H1 (cell line): ENCODE measurements around the gene DIPK1A. TPM values are rescaled to one million over a fixed set of nuclear protein-coding genes. Genes with fewer than 3 reads are reported as not detected.

ENCODE experiments used
- CTCF ChIA-PET: fragments of 300-600 bp; sonication (Branson Sonifier 250); formaldehyde crosslinking; loops from one replicate; lab custom pipeline; 2021; ENCODE audit not compliant: partially characterized antibody; lab: Charles Lee
- POLR2A ChIA-PET: fragments of 300-600 bp; sonication (Branson Sonifier 250); formaldehyde crosslinking; loops from one replicate; lab custom pipeline; 2021; ENCODE audit warnings: inconsistent platforms; ENCODE audit not compliant: partially characterized antibody; lab: Charles Lee
- DNase-seq, 2 experiments: peaks; one replicate each; pipeline versions ENCODE4 v3.0.0 to v3.0.0-alpha.2; 2010 to 2022; ENCODE audit warnings: low spot score in 2 of 2, low read depth in 1 of 2, mixed read lengths in 1 of 2
- FAIRE-seq: peaks from 2 replicates; lab custom pipeline; 2011; peaks lifted over from hg19 to GRCh38; lab: Jason Lieb, UNC
- H2AFZ ChIP-seq: 2 replicates; pipeline ENCODE4 v1.8.1; 2012; ENCODE audit warnings: low read length, inconsistent platforms
- H2AK5ac ChIP-seq: 2 replicates; pipeline ENCODE4 v1.6.1; 2013; ENCODE audit warnings: low read depth, low read length
- H2BK120ac ChIP-seq: replicated peaks from 2 replicates; pipeline ENCODE3; 2013; ENCODE audit warnings: low read depth, low read length, inconsistent platforms
- H2BK12ac ChIP-seq: 2 replicates; pipeline ENCODE4 v1.6.1; 2013; ENCODE audit warnings: low read depth, low read length
- H2BK15ac ChIP-seq: 2 replicates; pipeline ENCODE4 v1.6.1; 2013; ENCODE audit warnings: low read length
- H2BK20ac ChIP-seq: 2 replicates; pipeline ENCODE4 v1.6.1; 2013; ENCODE audit warnings: low read length
- H2BK5ac ChIP-seq: 2 replicates; pipeline ENCODE4 v1.6.1; 2013; ENCODE audit warnings: low read depth, low read length
- H3K14ac ChIP-seq: 2 replicates; pipeline ENCODE4 v1.6.1; 2013; ENCODE audit warnings: inconsistent platforms; ENCODE audit not compliant: insufficient read length
- H3K18ac ChIP-seq: 2 replicates; pipeline ENCODE4 v1.6.1; 2013; ENCODE audit warnings: low read length; ENCODE audit errors: extremely low read depth
- H3K23ac ChIP-seq: 2 replicates; pipeline ENCODE4 v1.6.1; 2013; ENCODE audit warnings: inconsistent platforms; ENCODE audit not compliant: insufficient read length
- H3K23me2 ChIP-seq: 2 replicates; pipeline ENCODE4 v1.6.1; 2013; ENCODE audit warnings: low read depth, low read length
- H3K27ac ChIP-seq: 2 replicates; pipeline ENCODE4 v1.6.1; 2011; ENCODE audit warnings: low read depth, low read length, inconsistent platforms
- H3K27me3 ChIP-seq, 4 experiments: replicated peaks in 1 of 4; 1 replicate in 1 of 4; 2 replicates in 3 of 4; pipeline versions ENCODE4 v1.6.1 to v1.8.1; 2011 to 2013; ENCODE audit warnings: low read length in 3 of 4, mild to moderate bottlenecking in 3 of 4, inconsistent platforms in 2 of 4, mixed read lengths in 2 of 4, moderate library complexity in 1 of 4; ENCODE audit not compliant: control insufficient read depth in 3 of 4, insufficient read depth in 3 of 4; ENCODE audit errors: extremely low read depth in 1 of 4
- H3K36me3 ChIP-seq, 4 experiments: 2 replicates each; pipeline versions ENCODE4 v1.6.1 to v1.8.1; 2011 to 2013; ENCODE audit warnings: mild to moderate bottlenecking in 4 of 4, low read length in 3 of 4, moderate library complexity in 2 of 4, control low read depth in 1 of 4, inconsistent platforms in 1 of 4; ENCODE audit not compliant: insufficient read depth in 4 of 4, control insufficient read depth in 2 of 4
- H3K4ac ChIP-seq: replicated peaks from 2 replicates; pipeline ENCODE3; 2013; ENCODE audit warnings: low read length, low read depth, mixed read lengths, inconsistent platforms; ENCODE audit not compliant: insufficient read length
- H3K4me1 ChIP-seq, 4 experiments: replicated peaks in 1 of 4; 1 replicate in 1 of 4; 2 replicates in 3 of 4; pipeline versions ENCODE4 v1.6.1 to v1.8.1; 2011 to 2013; ENCODE audit warnings: low read length in 3 of 4, inconsistent platforms in 2 of 4, mixed read lengths in 1 of 4; ENCODE audit not compliant: insufficient read depth in 4 of 4, control insufficient read depth in 3 of 4
- H3K4me2 ChIP-seq, 2 experiments: 2 replicates each; pipeline versions ENCODE4 v1.6.1 to v1.8.1; 2011 to 2013; ENCODE audit warnings: low read depth in 2 of 2, low read length in 2 of 2, control low read depth in 1 of 2, inconsistent platforms in 1 of 2, mild to moderate bottlenecking in 1 of 2; ENCODE audit not compliant: insufficient read depth in 1 of 2
- H3K4me3 ChIP-seq, 4 experiments: fragments of 200-600, 300-600 bp in 1 of 4; sonication (generic), shearing (Covaris generic), sonication (Bioruptor Twin) in 1 of 4; 2 replicates each; pipeline versions ENCODE4 v1.5.1 to v1.8.1; 2011 to 2016; ENCODE audit warnings: low read length in 4 of 4, low read depth in 3 of 4, control low read depth in 2 of 4, inconsistent platforms in 2 of 4, mild to moderate bottlenecking in 2 of 4, mixed read lengths in 1 of 4, moderate library complexity in 1 of 4; ENCODE audit not compliant: insufficient read depth in 2 of 4; ENCODE audit errors: extremely low read depth in 1 of 4
- H3K56ac ChIP-seq: replicated peaks from 2 replicates; pipeline ENCODE3; 2013; ENCODE audit warnings: low read depth, mild to moderate bottlenecking, mixed read lengths, low read length, inconsistent platforms; ENCODE audit not compliant: insufficient read length
- H3K79me1 ChIP-seq: 2 replicates; pipeline ENCODE4 v1.6.1; 2013; ENCODE audit warnings: low read depth, low read length, control low read depth
- H3K79me2 ChIP-seq, 2 experiments: 2 replicates each; pipeline versions ENCODE4 v1.6.1 to v1.8.1; 2012 to 2013; ENCODE audit warnings: low read length in 2 of 2, mild to moderate bottlenecking in 2 of 2, inconsistent platforms in 1 of 2; ENCODE audit not compliant: insufficient read depth in 2 of 2, control insufficient read depth in 1 of 2
- H3K9ac ChIP-seq, 4 experiments: replicated peaks in 1 of 4; 1 replicate in 1 of 4; 2 replicates in 3 of 4; pipeline versions ENCODE4 v1.6.1 to v1.8.1; 2011 to 2013; ENCODE audit warnings: low read depth in 3 of 4, low read length in 3 of 4, control low read depth in 2 of 4, mild to moderate bottlenecking in 2 of 4, moderate library complexity in 2 of 4, inconsistent platforms in 1 of 4; ENCODE audit errors: extremely low read depth in 1 of 4
- H3K9me3 ChIP-seq, 2 experiments: 2 replicates each; pipeline versions ENCODE4 v1.6.1 to v1.8.1; 2012 to 2013; ENCODE audit warnings: mild to moderate bottlenecking in 2 of 2, moderate library complexity in 2 of 2, control low read depth in 1 of 2, inconsistent platforms in 1 of 2, low read depth in 1 of 2, low read length in 1 of 2, mixed read lengths in 1 of 2; ENCODE audit not compliant: insufficient read depth in 2 of 2
- H4K20me1 ChIP-seq, 2 experiments: replicated peaks in 1 of 2; 2 replicates each; pipeline versions ENCODE3 to v1.8.1; 2011 to 2013; ENCODE audit warnings: inconsistent platforms in 2 of 2, low read length in 2 of 2, mild to moderate bottlenecking in 1 of 2; ENCODE audit not compliant: insufficient read depth in 2 of 2, control insufficient read depth in 1 of 2
- H4K5ac ChIP-seq: 2 replicates; pipeline ENCODE4 v1.6.1; 2013; ENCODE audit warnings: low read length, low read depth, mixed read lengths, inconsistent platforms; ENCODE audit not compliant: insufficient read length
- H4K8ac ChIP-seq: 2 replicates; pipeline ENCODE4 v1.8.0; 2013; ENCODE audit warnings: mild to moderate bottlenecking, moderate library complexity, low read length, inconsistent platforms; ENCODE audit not compliant: insufficient read depth; ENCODE audit errors: extremely low read depth
- H4K91ac ChIP-seq: replicated peaks from 2 replicates; pipeline ENCODE3; 2013; ENCODE audit warnings: low read length, mixed read lengths, inconsistent platforms; ENCODE audit not compliant: insufficient read length
- BCL11A ChIP-seq, 2 experiments: IDR thresholded peaks; one replicate each; pipeline ENCODE4 v1.6.1; 2011; ENCODE audit warnings: low read depth in 2 of 2, low read length in 2 of 2, mild to moderate bottlenecking in 2 of 2
- CREB1 ChIP-seq: IDR thresholded peaks from 2 replicates; pipeline ENCODE4 v1.6.1; 2012; ENCODE audit warnings: inconsistent platforms
- RNF2 ChIP-seq: fragments of 200-900, 300-1000 bp; sonication (generic); IDR thresholded peaks from 2 replicates; pipeline ENCODE4 v1.7.1; 2016; ENCODE audit warnings: borderline replicate concordance, low read depth, mild to moderate bottlenecking, antibody characterized with exemption, low read length; ENCODE audit not compliant: poor library complexity, severe bottlenecking; ENCODE audit errors: missing control alignments
- RXRA ChIP-seq: IDR thresholded peaks from 2 replicates; pipeline ENCODE4 v1.6.1; 2011; ENCODE audit warnings: low read depth, mild to moderate bottlenecking, low read length, moderate library complexity; ENCODE audit not compliant: insufficient read depth
- SUZ12 ChIP-seq: fragments of 200-600 bp; sonication (generic); IDR thresholded peaks from 2 replicates; pipeline ENCODE4 v1.6.1; 2012; ENCODE audit warnings: mild to moderate bottlenecking, inconsistent platforms, low read length, moderate library complexity, mixed read lengths
- WGBS, 2 experiments: shearing (Covaris generic) in 1 of 2; methylation state at CpG; one replicate each; pipeline versions ENCODE4 v1.1.6 to v1.1.7; 2013 to 2015; ENCODE audit warnings: low lambda C conversion rate in 2 of 2, mixed read lengths in 2 of 2, inconsistent platforms in 1 of 2, low coverage in 1 of 2, missing lambda C conversion rate in 1 of 2; ENCODE audit not compliant: insufficient replicate concordance in 2 of 2, insufficient coverage in 1 of 2, insufficient read length in 1 of 2; ENCODE audit errors: extremely low coverage in 1 of 2, missing lambda C conversion rate in 1 of 2; 5-methylcytosine and 5-hydroxymethylcytosine counted together
- polyA plus RNA-seq, 7 experiments: library from polyadenylated mRNA; depleted of rRNA in 3 of 7; stranded (reverse) in 5 of 7; unstranded in 2 of 7; fragments of >200 nt in 5 of 7; fragments of 200-250 nt in 2 of 7; gene quantifications; 1 replicate in 5 of 7; 2 replicates in 1 of 7; 4 replicates in 1 of 7; pipeline versions ENCODE4 v1.2.1 to v1.2.3, GENCODE V29; 2011 to 2013; ENCODE audit warnings: missing spikeins in 2 of 7, mixed read lengths in 2 of 7
- total RNA-seq: library from RNA; stranded (reverse); fragmentation: NEBNext Ultra II Directional; extraction: Animal tissue kit (Norgen Biotek cat#: 25700); gene quantifications from 2 replicates; pipeline ENCODE4 v1.2.1, GENCODE V29; 2021
- TF ChIP-seq, protein P1 (sequence below): IDR thresholded peaks from 2 replicates; pipeline ENCODE4 v1.6.1; 2012; ENCODE audit warnings: inconsistent platforms

The DIPK1A gene
- total and polyA plus RNA-seq, 2 of the 8 experiments (the other 6 are each of a cell fraction or from before 2014, with no cell fraction given), result 2.5 to 5.0 TPM

DNA sequence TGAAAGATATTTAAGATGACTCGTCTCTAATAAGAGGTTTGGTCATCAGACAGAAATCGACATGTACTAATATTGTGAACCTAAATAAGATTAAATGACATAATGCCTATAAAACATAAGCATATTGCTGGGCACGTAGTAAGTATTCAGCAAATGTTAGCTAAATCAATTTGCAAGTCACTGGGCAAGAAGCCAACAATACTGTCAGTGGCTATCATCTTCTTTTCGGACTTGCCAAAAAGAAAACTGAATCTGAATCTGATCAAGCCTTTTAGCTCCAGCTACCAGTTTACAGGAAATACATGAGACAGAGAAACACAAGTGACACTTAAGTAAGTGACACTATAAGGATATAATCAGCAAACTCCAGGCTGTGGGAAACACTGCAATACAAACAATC, 83.5 kb downstream of the DIPK1A start:
- Histone ChIP-seq H3K14ac (no peak overlapping the region), H3K4me1 (no peaks in the 10 kb centered on the region; a peak in 2 of 7 replicates), H3K4ac (no peak overlapping the region), H2BK20ac (no peak overlapping the region), H3K56ac (no peak overlapping the region), H4K20me1 (no peaks in the 10 kb centered on the region), H3K27ac (no peak overlapping the region), H3K23ac (no peak overlapping the region), H2BK120ac (no peak overlapping the region), H3K18ac (no peak overlapping the region), H2AFZ (no peak overlapping the region), H3K79me2 (no peaks in the 10 kb centered on the region), H3K4me2 (no peak overlapping the region), H3K4me3 (no peak overlapping the region), H3K9ac (no peak overlapping the region), H3K9me3 (0 out of 4 replicates have a peak, but pooled peaks cover 0 to 1% of the 10 kb centered on the region in 2 experiments), H3K27me3 (no peaks in the 10 kb centered on the region), H2BK12ac (no peak overlapping the region), H2AK5ac (no peak overlapping the region), H4K91ac (no peak overlapping the region), H3K23me2 (no peaks in the 10 kb centered on the region), H2BK15ac (no peak overlapping the region), H3K36me3 (no peaks in the 10 kb centered on the region; a peak in 1 of 8 replicates), H4K5ac (no peak overlapping the region), H2BK5ac (no peak overlapping the region), H4K8ac (no peak overlapping the region), H3K79me1 (no peaks in the 10 kb centered on the region)
- POLR2A ChIA-PET, result interaction anchor here (1.0 to 1.7 kb wide), 5 partner anchors 15 to 123 kb away, joined by 3 read pairs; partner anchors contain the start of gene RPL5
- 79% methylated on average over 4 of the region's 4 CpGs; no CpG with 5 or more reads in 1 of the 2 experiments for WGBS, 2 experiments
- FAIRE-seq (no peak), DNase-seq (no peak)
- CTCF ChIA-PET, result interaction anchor here (0.6 to 2.3 kb wide), 5 partner anchors 12 to 544 kb away, joined by 3 to 11 read pairs (median 5); no protein-coding TSS in a partner anchor
- TF ChIP-seq BCL11A (IDR thresholded peaks at IDR 0.05; ENCODE audit: low read depth in 2 of 2, low read length in 2 of 2) (no peak), RNF2 (no peak), CREB1 (no peak), RXRA (no peak), SUZ12 (no peak)
- TF ChIP-seq, protein P1, sequence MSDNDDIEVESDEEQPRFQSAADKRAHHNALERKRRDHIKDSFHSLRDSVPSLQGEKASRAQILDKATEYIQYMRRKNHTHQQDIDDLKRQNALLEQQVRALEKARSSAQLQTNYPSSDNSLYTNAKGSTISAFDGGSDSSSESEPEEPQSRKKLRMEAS, result no peak
